HG02678 (cell line): ENCODE results near the gene CENPU.
A peak's percentile ranks its signal among the peaks of the same experiment; 100 is the strongest.
"Not testable (repeated sequence)": the region's sequence is repeated elsewhere in the genome, so short reads cannot be mapped to it uniquely, and the experiment has no call there.

Experiments
- ATAC-seq: cut with Tn5 transposase; IDR thresholded peaks from one replicate; pipeline ENCODE4 v1.9.1; 2021; ENCODE audit warnings: mild to moderate bottlenecking, moderate library complexity; ENCODE audit not compliant: unreplicated experiment

CENPU gene, protein sequence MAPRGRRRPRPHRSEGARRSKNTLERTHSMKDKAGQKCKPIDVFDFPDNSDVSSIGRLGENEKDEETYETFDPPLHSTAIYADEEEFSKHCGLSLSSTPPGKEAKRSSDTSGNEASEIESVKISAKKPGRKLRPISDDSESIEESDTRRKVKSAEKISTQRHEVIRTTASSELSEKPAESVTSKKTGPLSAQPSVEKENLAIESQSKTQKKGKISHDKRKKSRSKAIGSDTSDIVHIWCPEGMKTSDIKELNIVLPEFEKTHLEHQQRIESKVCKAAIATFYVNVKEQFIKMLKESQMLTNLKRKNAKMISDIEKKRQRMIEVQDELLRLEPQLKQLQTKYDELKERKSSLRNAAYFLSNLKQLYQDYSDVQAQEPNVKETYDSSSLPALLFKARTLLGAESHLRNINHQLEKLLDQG

DNA sequence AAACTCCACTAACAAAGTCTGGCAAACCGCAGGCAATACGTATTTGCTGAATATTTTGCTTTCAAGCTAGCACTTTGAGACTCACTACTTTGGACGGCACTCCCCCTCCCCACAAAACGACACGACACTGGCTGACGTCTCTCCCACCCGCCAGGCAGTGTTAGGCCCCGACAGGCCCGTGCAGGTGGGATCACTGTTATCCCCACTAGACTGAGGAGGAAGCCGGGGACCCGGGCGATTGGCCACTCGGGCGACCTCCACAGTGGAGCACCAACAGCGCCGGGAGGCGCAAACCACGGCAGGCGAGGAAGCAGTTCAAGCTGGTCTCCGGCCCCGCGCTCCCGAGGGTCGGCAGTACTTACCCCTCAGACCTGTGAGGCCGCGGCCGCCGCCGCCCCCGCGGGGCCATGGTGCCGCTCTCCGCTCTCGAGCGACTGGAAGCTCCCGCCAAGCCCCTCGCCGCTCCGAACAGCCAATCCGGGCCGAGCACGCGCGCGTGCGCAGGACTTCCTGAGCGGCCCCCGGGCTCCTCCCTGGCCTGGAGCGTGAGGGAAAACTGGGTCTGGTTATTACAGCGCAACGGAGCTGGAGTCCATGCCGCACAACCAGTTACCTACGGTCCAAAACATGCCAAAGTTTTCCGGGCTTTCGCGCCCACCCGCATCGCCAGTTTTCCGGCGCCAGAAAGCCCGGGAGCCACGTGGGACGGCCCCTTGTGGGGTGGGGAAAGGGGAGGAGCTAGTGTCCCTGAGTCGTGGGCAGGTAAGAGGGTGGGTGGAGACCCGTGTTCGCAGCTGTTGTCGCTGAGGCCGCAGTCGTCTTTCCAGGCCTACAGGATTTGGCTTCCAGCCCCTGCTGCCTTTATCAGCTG lies at the start of gene CENPU:
CENPU (minus strand) TSS at position 443 of the 871 bp plus-strand sequence; CDS start at position 409, 34 bp downstream.
- peak; percentile 85 for ATAC-seq

DNA sequence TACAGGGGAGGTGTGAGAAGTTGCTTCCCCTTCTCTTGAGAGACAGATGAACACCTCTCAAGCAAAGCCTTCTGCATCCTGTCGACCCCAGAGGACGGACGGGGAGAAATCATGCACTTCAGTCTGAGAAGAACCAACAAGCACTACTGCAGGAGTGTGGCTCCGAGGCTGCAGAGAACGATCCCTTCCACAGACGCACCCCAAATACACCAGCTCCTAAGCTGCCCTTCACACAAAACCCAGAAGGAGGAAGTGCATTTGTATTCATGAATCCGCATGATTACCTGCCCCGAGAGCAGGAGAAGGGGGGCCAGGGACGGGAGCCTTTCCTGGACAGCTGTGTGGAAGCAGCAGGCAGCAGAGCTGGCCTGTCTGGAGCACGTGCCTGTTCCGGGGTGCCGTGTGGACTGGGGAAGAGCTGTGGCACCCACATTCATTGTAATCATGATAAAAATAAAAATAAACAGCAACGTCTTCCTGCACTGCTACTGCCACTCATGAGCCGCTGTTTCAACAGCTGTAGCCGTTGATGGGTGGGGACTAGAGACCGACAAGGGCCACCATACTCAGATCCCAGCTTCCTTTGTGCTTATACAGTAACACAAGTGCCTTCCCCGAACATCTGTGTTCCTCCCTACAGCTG lies 49.0 kb upstream of the CENPU start:
- peak; percentile 62 for ATAC-seq

DNA sequence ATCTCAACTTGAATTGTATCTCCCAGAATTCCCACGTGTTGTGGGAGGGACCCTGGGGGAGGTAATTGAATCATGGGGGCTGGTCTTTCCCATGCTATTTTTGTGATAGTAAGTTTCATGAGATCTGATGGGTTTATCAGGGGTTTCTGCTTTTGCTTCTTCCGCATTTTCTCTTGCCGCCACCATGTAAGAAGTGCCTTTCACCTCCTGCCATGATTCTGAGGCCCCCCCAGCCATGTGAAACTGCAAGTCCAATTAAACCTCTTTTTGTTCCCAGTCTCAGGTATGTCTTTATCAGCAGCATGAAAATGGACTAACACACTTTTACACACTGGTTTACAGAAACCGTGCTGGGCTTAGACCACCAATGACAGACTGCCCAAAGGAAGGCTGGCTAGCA lies 45.3 kb upstream of the CENPU start:
- ATAC-seq, result not testable (repeated sequence)

DNA sequence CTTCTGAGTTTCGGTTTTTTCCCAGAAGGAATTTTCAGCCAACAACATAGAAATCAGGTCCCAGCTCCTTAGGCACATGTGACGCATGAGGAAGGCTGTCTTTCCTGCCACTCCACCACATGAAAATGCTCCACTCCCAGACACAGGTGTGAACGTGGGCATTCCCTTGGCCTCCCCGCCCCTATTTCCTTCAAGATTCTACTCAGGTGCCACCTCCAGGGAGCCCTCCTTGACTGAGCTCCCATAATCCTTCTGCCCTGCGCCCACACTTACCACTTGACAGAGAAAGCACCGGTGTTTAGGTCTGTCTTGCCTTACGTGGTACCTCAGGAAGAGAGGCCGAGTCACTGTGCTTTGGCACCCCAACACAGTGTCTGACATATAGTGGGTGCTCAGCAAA lies 44.4 kb upstream of the CENPU start:
- ATAC-seq, result no peak

DNA sequence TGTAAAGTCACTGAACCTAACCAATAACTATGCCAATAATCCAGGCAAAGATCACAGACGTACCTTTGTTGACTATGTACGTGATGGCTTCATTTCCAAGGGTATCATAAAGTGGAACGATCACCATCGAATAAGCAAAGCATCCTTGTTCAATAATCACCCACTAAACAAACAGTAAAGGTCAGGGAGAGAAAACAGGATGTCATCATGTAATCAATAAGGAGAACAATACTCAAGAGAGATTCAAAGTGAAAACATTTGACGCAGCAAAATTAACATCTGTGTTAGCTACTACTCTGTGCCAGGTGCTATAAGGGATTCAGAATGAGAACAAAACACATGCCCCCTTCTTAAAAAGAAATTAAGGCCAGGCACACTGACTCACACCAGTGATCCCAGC lies 42.9 kb upstream of the CENPU start:
- ATAC-seq, result no peak

DNA sequence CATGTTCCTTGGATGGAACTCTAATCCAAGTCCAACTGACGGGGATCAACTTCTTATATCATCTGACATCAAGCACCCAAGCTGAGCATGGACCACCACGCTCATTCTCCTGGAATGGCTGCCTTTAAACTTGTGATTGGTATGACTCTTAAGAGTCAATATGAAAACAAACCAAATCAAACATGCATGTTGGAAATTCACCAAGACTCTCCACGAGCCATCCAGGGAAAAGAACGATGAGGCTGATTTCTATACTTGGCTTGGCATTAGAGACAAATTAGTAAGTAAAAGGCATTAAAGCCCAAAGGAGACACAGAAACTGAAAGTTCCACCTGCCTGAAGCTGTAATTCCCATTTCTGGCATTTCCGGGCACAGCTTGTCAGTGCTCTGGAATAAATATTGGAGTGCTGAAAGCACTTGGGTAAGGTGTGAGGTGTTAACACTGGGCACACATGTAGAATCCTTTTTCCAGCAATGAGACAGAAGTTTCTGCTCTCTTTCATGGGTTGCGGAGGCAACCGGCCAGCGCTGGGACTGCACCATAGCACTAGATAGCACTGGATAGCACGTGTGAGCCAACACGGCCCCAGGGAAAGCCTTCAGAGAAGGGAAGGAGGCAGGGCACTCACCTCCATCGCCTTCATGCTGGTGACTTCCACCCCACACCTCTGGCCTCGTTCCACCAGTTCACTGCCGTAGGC lies 42.1 kb upstream of the CENPU start:
- no peak for ATAC-seq

DNA sequence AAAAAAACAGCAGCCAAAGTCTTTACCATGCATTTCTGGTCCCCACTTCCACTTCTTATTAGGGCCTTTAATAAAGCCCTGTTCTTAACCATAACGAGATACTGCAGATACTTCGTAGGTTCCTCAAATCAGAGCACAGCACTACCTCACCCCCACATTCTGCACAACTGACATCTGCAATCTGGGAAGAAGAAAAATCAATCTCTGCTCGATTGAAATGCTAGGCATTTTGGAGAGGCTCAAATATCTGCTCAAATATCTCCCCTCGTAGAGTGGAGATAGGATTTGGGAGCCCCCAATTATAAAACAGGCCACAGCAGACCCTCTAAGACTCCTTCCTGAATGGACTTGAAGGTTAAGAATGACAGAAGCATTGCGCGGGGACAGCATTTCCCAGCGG lies 40.3 kb upstream of the CENPU start:
- no peak for ATAC-seq

DNA sequence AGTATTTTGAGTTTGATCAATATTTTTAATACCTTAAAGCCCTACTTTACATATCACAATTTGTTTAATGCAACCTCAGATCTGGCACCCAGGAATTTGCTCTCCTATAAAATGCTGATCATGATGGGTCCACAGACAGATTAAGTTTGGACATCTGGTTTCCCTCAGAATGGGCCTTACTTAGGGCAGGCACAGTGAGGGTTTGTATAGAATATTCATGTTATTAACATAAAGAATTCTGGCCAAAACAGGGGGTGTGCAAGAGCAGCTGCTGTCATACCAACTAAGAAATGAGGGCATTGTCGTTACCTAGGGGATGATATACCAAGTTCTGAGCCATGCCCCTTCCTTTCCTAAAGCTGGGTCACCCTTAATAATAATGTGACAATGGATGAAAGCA lies 37.5 kb upstream of the CENPU start:
- ATAC-seq, result no peak

DNA sequence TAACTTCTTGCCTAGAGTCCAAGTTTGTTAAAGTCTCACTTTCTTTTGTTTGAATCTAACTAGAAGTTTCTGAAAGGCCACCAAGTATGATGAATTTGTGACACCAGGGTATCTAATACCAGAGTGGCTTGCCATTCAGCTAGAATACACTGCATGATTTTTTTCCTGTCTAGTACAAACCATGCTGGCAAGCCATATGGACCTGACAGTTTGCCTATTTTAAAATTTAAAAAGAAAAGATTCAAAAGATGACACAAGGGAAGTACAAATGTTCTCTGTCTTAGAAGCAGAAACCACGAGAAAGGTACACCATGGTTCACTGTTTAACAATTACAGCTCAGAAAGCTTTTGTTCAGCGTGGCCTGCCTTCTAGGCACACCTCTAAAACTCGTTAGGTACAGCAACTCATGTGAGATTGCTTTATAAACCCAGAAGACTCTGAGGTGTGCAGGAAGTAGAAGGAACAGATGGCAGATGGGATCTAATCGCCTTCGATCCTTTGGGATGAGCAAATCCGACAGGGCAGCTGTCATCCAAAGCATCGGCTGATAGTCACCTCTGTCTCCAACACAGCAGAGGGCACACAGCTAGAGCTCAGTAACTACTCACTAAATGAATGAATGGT lies 35.4 kb upstream of the CENPU start:
- no peak for ATAC-seq

DNA sequence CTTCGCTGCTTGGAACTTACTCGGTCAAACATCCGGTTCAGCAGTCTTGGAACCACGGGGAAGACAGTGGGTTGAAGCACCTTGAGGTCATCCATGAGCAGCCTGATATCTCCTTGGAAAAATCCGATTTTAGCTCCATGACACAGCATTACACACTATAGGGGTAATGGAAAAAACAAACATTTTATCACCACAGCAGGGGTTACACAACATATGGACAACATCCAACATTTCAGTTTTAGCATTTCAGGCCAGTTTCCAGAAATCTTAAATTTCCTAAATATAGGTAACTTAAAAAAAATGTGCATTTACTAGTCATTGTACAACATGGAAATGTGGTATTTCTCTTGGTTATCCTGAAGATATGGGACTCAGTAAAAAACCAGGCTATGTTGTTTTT lies 34.4 kb upstream of the CENPU start:
- ATAC-seq, result no peak

DNA sequence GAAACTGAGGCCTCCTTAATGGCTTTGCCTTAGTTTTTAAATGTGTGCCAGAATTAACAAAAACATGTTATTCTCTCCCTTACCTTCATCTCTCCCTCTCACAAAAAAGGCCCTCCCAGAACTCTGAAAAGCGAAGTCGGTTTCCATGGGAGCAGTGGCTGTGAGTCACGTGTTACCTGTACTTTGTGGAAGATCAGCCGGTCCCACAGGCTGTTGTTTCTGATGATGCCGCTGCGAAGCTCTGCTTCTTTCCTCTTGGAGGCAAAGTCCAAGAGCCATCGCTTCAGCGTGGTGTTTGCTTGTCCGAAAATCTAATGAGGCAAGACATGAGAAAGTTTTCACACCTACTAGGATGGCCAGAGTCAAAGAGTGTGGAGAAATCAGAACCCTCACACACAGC lies 32.5 kb upstream of the CENPU start:
- no peak for ATAC-seq

DNA sequence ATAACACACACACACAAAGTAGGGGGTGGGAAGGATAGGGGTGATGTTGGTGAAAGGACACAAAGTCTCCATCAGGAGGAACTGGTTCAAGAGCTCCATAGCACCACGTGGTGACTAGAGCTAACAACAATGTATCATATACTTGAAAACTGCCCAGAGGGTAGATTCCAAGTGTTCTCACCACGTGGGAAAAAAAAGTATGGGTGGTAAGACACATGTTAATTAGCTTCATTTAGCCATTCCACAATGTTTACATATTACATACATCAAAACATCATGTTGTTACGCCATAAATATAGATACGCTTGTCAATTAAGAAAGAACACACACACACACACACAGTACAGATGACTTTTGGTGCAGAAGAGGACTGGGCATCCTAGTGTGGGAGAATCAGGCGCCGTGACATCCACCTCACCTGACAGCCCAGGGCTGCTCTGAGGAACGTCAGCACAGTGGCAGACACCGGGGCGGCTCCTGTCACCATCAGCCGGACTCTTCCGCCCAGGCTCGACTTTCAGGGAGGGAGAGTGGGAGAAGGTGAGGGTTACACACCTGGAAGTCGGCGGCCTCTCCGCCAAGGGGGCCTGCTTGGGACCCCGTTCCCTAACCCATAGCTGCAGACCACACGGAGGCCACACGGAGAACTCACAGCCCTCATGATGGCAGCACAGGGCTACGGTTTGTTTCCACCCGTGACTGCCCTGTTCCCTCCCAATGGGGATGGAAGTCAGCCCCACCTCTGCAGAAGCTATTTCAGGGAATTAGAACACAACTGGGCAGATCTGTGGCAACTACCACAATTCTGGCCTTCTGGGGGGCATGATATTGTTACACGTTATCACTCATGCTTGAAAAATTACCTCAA lies 31.8 kb upstream of the CENPU start:
- no peak for ATAC-seq

DNA sequence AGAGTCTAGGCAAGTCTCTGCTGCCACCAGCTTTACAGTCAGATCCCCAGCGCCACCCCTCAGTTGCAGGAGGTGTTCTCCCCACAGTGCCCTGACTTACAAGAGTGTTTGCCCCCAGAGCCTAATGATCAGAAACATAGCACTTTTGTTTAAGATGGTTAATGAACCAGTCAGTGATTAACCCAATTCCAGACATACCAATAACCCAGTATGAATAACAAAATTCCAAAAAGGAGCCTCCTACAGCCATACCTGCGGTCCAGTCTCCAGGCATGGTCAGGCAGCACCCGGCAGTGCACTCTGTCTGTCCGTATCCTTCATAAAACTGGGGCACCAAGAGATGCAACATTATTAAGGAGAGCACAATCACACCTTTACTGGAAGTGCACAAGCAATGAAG lies 30.7 kb upstream of the CENPU start:
- ATAC-seq, result no peak

DNA sequence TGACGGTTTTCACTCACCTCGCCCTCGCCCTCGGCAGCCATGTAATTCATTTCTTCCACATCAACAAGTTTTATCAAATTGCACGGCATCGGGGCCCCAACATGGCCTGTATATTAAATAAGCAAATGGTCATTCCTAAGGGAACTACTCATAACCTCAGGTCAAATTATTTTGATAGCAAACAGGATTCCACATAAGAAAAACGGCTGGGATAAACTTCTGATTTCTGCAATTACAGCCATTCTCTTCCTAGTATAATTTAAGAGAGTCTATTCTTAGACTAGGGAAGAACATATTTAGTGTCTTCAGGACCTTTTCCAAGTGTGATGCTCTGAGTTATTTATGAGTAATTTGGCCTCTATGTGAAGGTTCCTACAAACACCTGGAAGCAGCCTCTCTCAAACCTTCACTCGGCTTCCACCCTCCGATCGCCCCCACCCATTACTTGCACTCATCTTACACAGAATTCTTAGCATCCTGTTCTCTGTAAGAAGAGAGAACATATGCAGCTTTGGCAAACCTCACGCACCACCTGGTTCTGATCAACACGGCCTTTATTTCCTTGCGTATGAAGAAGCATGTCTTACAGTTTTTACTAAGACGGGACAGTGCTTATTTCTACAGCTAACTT lies 29.4 kb upstream of the CENPU start:
- no peak for ATAC-seq

DNA sequence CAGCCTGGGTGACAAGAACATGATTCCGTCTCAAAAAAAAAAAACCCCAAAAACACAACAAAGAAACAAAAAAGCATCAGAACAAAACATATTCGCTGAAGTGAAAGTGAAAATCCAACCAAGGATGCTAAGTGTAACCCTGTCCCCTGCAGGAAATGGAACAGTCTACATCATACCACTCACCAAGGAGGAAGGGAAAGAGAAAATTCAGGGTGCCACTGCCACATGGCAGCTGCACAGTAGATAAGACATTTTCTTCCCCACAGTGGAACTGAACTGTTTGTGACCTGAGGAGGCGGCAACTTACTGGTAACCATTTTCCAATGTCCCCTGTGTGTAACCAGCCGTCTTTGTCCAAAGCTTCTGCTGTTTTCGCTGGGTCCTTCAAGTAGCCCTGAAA lies 28.2 kb upstream of the CENPU start:
- peak; percentile 95 for ATAC-seq

DNA sequence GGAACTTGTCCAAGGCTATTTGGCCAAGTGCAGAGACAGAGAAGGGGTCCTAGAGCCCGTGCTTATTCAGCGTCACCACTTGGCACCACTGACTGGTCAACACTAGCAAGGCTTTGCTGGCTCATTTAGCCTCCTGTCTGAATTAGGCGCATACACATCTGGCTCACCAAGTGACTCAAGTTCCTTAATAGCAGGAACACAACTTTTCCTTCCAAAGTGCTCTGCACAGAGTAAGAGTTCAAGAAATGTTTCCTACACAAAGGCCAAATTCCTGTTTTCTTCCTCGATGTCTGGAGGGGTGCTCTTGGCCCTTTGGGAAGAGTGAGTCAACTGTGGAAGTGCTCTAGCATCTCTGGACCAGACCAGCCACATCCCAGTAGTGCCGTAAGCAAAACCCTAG lies 26.8 kb upstream of the CENPU start:
- no peak for ATAC-seq

DNA sequence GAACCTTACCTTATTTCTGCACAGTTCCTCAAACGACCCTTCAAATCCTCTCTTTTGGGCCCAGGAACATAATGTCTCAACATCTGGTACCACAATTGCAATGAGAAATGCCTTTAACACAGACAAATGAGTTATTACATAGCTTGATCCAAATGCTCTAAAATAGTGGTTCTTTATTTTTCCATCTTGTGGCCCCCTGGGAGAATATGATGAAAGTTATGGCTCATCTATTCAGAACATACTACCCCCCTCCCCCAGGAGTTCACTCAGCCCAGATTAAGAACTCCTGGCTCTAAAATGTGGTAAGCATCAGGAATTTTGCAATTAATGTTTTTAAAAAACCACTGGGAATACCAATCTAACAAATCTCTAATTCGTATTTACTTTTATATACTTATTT lies 23.9 kb upstream of the CENPU start:
- no peak for ATAC-seq

DNA sequence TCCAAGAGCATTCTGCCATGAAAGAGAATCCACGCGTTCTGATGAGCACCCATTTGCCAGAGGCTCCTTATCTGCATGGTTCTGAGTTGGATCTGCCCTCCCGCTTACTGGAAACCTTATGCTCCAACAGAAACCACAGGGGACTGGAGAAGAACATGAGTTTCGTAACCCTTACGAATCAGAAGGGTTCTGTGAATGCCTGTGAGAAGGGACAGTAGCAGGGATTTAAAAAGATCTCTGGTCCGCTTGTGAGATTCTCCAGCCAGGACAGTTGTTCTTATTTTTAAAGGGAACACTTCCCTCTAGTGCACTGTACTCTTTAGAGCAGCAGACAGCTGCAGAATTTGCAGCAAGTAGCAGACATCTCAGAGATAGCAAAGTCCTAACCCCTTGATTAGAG lies 22.5 kb upstream of the CENPU start:
- no peak for ATAC-seq

DNA sequence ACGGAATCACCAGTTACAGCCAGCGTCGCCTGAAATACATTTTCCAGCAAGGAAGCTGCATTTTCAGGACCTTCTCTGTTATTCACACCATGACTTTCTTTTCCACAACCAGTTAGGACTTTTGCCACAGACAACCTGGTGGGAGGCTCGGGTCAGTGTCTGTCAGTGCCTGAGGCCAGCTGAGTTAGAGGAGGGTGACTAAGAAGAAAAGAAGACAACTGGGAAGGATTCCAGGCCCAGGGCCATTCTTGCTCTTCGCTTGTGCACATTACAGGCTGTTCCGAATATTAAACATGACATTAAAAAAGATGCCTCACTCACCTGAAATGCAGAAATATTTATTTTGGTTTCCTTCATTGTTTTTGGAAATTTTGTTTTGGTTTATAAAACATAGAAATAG lies 21.4 kb upstream of the CENPU start:
- no peak for ATAC-seq
